ENCODE measurements around the gene P2RX4.

Gene P2RX4

DNA sequence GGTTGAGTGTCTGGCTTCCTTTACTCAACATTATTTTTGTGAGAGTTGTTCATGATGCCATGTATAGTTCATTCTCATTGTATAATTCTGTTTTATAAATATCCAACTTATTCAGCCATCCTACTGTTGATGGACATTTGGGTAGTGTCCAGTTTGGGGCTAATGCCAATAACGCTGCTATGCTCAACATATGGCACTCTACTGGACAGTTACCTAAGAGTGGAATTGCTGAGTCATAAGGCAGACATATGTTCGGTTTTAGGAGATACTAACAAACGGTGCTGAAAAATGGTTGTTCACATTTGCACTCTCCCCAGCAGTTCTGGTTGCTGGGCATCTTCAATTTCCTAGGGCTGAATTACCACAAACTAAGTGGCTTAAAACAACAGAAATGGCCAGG is 28.7 kb upstream of the P2RX4 start:
- no peak overlapping the region for H2AFZ ChIP-seq (ENCODE audit: low read depth, low read length, severe bottlenecking)
- no peak overlapping the region for H3K4me3 ChIP-seq (ENCODE audit: insufficient read depth, low read length, poor library complexity, severe bottlenecking)
- no peak overlapping the region for H3K27ac ChIP-seq (ENCODE audit: low read depth, low read length)
- no peaks in the 10 kb centered on the region for H3F3A ChIP-seq (ENCODE audit: insufficient read depth)
- H3K9me3 ChIP-seq (ENCODE audit: insufficient read depth, low read length), result no peaks in the 10 kb centered on the region
- no peaks in the 10 kb centered on the region for H3K9me2 ChIP-seq (replicated peaks; ENCODE audit: insufficient read depth, low read length)
- H3K36me3 ChIP-seq (ENCODE audit: low read length), result no peaks in the 10 kb centered on the region
- H4K20me1 ChIP-seq (ENCODE audit: low read depth, low read length), result no peaks in the 10 kb centered on the region
- no peaks in the 10 kb centered on the region for H3K27me3 ChIP-seq (ENCODE audit: low read length)
- H3K4me2 ChIP-seq (ENCODE audit: low read depth, low read length, poor library complexity, severe bottlenecking), result no peak overlapping the region
- no peak for TF ChIP-seq EZH2phosphoT487 (conservative IDR thresholded peaks at IDR 0.05; ENCODE audit: low read length)
- TF ChIP-seq, protein P1, sequence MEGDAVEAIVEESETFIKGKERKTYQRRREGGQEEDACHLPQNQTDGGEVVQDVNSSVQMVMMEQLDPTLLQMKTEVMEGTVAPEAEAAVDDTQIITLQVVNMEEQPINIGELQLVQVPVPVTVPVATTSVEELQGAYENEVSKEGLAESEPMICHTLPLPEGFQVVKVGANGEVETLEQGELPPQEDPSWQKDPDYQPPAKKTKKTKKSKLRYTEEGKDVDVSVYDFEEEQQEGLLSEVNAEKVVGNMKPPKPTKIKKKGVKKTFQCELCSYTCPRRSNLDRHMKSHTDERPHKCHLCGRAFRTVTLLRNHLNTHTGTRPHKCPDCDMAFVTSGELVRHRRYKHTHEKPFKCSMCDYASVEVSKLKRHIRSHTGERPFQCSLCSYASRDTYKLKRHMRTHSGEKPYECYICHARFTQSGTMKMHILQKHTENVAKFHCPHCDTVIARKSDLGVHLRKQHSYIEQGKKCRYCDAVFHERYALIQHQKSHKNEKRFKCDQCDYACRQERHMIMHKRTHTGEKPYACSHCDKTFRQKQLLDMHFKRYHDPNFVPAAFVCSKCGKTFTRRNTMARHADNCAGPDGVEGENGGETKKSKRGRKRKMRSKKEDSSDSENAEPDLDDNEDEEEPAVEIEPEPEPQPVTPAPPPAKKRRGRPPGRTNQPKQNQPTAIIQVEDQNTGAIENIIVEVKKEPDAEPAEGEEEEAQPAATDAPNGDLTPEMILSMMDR (IDR thresholded peaks at IDR 0.05; ENCODE audit: insufficient read depth, low read length, poor library complexity, severe bottlenecking), result no peak
- no peaks in the 10 kb centered on the region for H3K79me2 ChIP-seq (ENCODE audit: insufficient read depth, low read length)
- no peak overlapping the region for H3K9ac ChIP-seq (ENCODE audit: low read length)

- no peak for TF ChIP-seq EZH2phosphoT487 (conservative IDR thresholded peaks at IDR 0.05; ENCODE audit: low read length)
- TF ChIP-seq, protein P1 (IDR thresholded peaks at IDR 0.05; ENCODE audit: insufficient read depth, low read length, poor library complexity, severe bottlenecking), result no peak
- no peaks in the 10 kb centered on the region for H3K36me3 ChIP-seq (ENCODE audit: low read length)
- no peaks in the 10 kb centered on the region for H4K20me1 ChIP-seq (ENCODE audit: low read depth, low read length)
- H3K9me3 ChIP-seq (ENCODE audit: insufficient read depth, low read length), result no peaks in the 10 kb centered on the region
- H3K27me3 ChIP-seq (ENCODE audit: low read length), result no peaks in the 10 kb centered on the region
- H3K9ac ChIP-seq (ENCODE audit: low read length), result no peak overlapping the region
- H2AFZ ChIP-seq (ENCODE audit: low read depth, low read length, severe bottlenecking), result no peak overlapping the region
- no peaks in the 10 kb centered on the region for H3F3A ChIP-seq (ENCODE audit: insufficient read depth)
- H3K9me2 ChIP-seq (replicated peaks; ENCODE audit: insufficient read depth, low read length), result no peaks in the 10 kb centered on the region
- H3K27ac ChIP-seq (ENCODE audit: low read depth, low read length), result no peak overlapping the region
- no peak overlapping the region for H3K4me3 ChIP-seq (ENCODE audit: insufficient read depth, low read length, poor library complexity, severe bottlenecking)
- H3K4me2 ChIP-seq (ENCODE audit: low read depth, low read length, poor library complexity, severe bottlenecking), result no peak overlapping the region
- H3K79me2 ChIP-seq (ENCODE audit: insufficient read depth, low read length), result no peaks in the 10 kb centered on the region
Observed at GRCh38 chr12:121182222-121182893, 27.6 kb upstream of the P2RX4 start.

GRCh38 chr12:121184425-121184824 is 25.5 kb upstream of the P2RX4 start:
- Histone ChIP-seq H3K4me3 (ENCODE audit: insufficient read depth, low read length, poor library complexity, severe bottlenecking) (no peak overlapping the region), H3K9me2 (replicated peaks; ENCODE audit: insufficient read depth, low read length) (no peaks in the 10 kb centered on the region), H3K27me3 (ENCODE audit: low read length) (no peaks in the 10 kb centered on the region), H4K20me1 (ENCODE audit: low read depth, low read length) (no peaks in the 10 kb centered on the region), H3F3A (ENCODE audit: insufficient read depth) (no peaks in the 10 kb centered on the region), H3K27ac (ENCODE audit: low read depth, low read length) (no peak overlapping the region), H2AFZ (ENCODE audit: low read depth, low read length, severe bottlenecking) (no peak overlapping the region), H3K4me2 (ENCODE audit: low read depth, low read length, poor library complexity, severe bottlenecking) (no peak overlapping the region), H3K36me3 (ENCODE audit: low read length) (no peaks in the 10 kb centered on the region), H3K79me2 (ENCODE audit: insufficient read depth, low read length) (no peaks in the 10 kb centered on the region), H3K9me3 (ENCODE audit: insufficient read depth, low read length) (no peaks in the 10 kb centered on the region), H3K9ac (ENCODE audit: low read length) (no peak overlapping the region)
- TF ChIP-seq, protein P1 (IDR thresholded peaks at IDR 0.05; ENCODE audit: insufficient read depth, low read length, poor library complexity, severe bottlenecking), result no peak
- no peak for TF ChIP-seq EZH2phosphoT487 (conservative IDR thresholded peaks at IDR 0.05; ENCODE audit: low read length)
